Upper lobe of left lung (tissue), 6 donors: Measurements from ENCODE around the gene PRR3. TPM values are rescaled to one million over a fixed set of nuclear protein-coding genes. Genes with fewer than 3 reads are reported as not detected.

Experiments used
- ATAC-seq, 2 donors: fragments of 200-7000 bp; cut with Tn5 transposase; one replicate each; pipeline ENCODE4 v1.9.1; 2022; ENCODE audit warnings: mild to moderate bottlenecking in 2 of 2, moderate library complexity in 2 of 2; ENCODE audit not compliant: low FRiP score in 2 of 2
- DNase-seq, 2 donors: peaks; one replicate each; pipeline ENCODE4 v3.0.0-alpha.2; 2019 to 2020
- H3K27ac ChIP-seq, 4 donors: fragments of 200-600 bp; sonication (generic); one replicate each; pipeline ENCODE4 v1.5.1; 2016 to 2019
- H3K27me3 ChIP-seq, 4 donors: fragments of 200-600 bp; sonication (generic); one replicate each; pipeline ENCODE4 v1.5.1; 2017 to 2019
- H3K36me3 ChIP-seq, 4 donors: fragments of 200-600 bp; sonication (generic); one replicate each; pipeline ENCODE4 v1.5.1; 2016 to 2019
- H3K4me1 ChIP-seq, 4 donors: fragments of 200-600 bp; sonication (generic); one replicate each; pipeline ENCODE4 v1.5.1; 2018 to 2019
- H3K4me3 ChIP-seq, 4 donors: fragments of 200-600 bp; sonication (generic); one replicate each; pipeline ENCODE4 v1.5.1; 2017 to 2019; ENCODE audit warnings: mild to moderate bottlenecking in 2 of 4, moderate library complexity in 1 of 4
- H3K9me3 ChIP-seq, 4 donors: fragments of 200-600 bp; sonication (generic); one replicate each; pipeline ENCODE4 v1.5.1; 2018 to 2019
- EP300 ChIP-seq, 4 donors: sonication (generic); formaldehyde crosslinking; IDR thresholded peaks; one replicate each; pipeline ENCODE4 v1.5.1; 2017; ENCODE audit warnings: antibody characterized with exemption in 4 of 4, control low read depth in 2 of 4
- POLR2A ChIP-seq, 4 donors: fragments of 450-650 bp; IDR thresholded peaks; one replicate each; pipeline ENCODE4 v1.5.1; 2016 to 2017; ENCODE audit warnings: antibody characterized with exemption in 4 of 4, mild to moderate bottlenecking in 2 of 4
- POLR2AphosphoS5 ChIP-seq, 2 donors: sonication (generic); formaldehyde crosslinking; IDR thresholded peaks; one replicate each; pipeline ENCODE4 v1.5.1; 2017; ENCODE audit warnings: antibody characterized with exemption in 2 of 2
- WGBS, 2 donors: methylation state at CpG; one replicate each; pipeline ENCODE4 v1.1.5; 2017 to 2018; 5-methylcytosine and 5-hydroxymethylcytosine counted together
- total RNA-seq, 6 donors: library from RNA; depleted of rRNA in 4 of 6; stranded (reverse); fragments of >200 nt in 4 of 6; gene quantifications; one replicate each; pipeline versions ENCODE4 v1.1.0 to v1.2.1, GENCODE V29; 2016 to 2021
- TF ChIP-seq, protein P1 (sequence below), 6 experiments: fragments of 450-650 bp in 4 of 6; fragments of 200-600 bp in 2 of 6; sonication (generic) in 2 of 6; IDR thresholded peaks; one replicate each; pipeline ENCODE4 v1.5.1; 2016 to 2019; ENCODE audit warnings: antibody characterized with exemption in 6 of 6
- donor health status: DM: no; HTN: no; CAD: no; lungs with moderate emphysema.
- donor health status: DM: no; HTN: yes; CAD: no; lungs with severe emphysema.

PRR3 gene
- total RNA-seq, 6 donors from 2014 or later = 6.0 to 13.6 (median 7.0) TPM

DNA sequence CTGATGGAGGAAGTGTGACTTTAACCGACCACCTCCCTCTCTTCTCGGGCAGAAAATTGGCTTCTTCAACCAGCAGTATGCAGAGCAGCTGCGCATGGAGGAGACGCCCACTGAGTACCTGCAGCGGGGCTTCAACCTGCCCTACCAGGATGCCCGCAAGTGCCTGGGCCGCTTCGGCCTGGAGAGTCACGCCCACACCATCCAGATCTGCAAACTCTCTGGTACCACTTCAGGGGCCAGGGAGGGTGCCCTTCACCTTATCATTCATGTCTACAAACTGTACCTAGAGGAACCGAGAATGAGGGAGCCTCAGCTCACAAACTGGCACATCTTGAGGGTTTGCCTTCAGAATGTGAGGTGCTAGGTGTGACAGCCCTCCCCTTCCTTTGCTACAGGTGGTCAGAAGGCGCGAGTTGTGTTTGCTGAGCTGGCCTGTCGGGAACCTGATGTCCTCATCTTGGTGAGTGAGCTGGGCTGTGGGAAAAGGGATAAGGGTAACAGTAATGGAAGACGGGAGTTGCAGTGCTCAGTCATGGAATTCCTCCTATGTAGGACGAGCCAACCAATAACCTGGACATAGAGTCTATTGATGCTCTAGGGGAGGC, 32.8 kb downstream of the PRR3 start:
- H3K4me1 ChIP-seq = peaks cover 0 to 33% (median 16%) of the 10 kb centered on the region in 4 donors
- H3K9me3 ChIP-seq = no peaks in the 10 kb centered on the region
- H3K4me3 ChIP-seq = no peak overlapping the region
- TF ChIP-seq POLR2A (IDR thresholded peaks at IDR 0.05) (no peak), EP300 (IDR thresholded peaks at IDR 0.05) (no peak), POLR2AphosphoS5 (IDR thresholded peaks at IDR 0.05) (no peak)
- TF ChIP-seq, protein P1, sequence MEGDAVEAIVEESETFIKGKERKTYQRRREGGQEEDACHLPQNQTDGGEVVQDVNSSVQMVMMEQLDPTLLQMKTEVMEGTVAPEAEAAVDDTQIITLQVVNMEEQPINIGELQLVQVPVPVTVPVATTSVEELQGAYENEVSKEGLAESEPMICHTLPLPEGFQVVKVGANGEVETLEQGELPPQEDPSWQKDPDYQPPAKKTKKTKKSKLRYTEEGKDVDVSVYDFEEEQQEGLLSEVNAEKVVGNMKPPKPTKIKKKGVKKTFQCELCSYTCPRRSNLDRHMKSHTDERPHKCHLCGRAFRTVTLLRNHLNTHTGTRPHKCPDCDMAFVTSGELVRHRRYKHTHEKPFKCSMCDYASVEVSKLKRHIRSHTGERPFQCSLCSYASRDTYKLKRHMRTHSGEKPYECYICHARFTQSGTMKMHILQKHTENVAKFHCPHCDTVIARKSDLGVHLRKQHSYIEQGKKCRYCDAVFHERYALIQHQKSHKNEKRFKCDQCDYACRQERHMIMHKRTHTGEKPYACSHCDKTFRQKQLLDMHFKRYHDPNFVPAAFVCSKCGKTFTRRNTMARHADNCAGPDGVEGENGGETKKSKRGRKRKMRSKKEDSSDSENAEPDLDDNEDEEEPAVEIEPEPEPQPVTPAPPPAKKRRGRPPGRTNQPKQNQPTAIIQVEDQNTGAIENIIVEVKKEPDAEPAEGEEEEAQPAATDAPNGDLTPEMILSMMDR (IDR thresholded peaks at IDR 0.05) = no peak
- DNase-seq (peak in 1 of 2 donors; percentile 55), ATAC-seq (no peak)
- H3K27ac ChIP-seq = peak overlapping the region; percentile 39 to 73 (median 66)
- H3K36me3 ChIP-seq = peaks cover 33 to 93% (median 70%) of the 10 kb centered on the region in 4 donors
- 78 to 85% methylated on average over 9 to 15 of the region's 15 CpGs for WGBS, 2 donors
- no peaks in the 10 kb centered on the region for H3K27me3 ChIP-seq

DNA sequence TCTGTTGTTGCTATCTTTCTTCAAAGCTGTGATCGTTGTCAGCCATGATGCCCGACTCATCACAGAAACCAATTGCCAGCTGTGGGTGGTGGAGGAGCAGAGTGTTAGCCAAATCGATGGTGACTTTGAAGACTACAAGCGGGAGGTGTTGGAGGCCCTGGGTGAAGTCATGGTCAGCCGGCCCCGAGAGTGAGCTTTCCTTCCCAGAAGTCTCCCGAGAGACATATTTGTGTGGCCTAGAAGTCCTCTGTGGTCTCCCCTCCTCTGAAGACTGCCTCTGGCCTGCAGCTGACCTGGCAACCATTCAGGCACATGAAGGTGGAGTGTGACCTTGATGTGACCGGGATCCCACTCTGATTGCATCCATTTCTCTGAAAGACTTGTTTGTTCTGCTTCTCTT, 33.4 kb downstream of the PRR3 start:
- ATAC-seq (peak in 1 of 2 donors; percentile 32), DNase-seq (no peak)
- H3K27ac ChIP-seq = peak overlapping the region; percentile 39 to 73 (median 66)
- H3K36me3 ChIP-seq = peaks cover 26 to 92% (median 63%) of the 10 kb centered on the region in 4 donors
- H3K4me3 ChIP-seq = no peak overlapping the region
- WGBS, 2 donors = 77 to 89% methylated on average over 5 to 8 of the region's 8 CpGs
- TF ChIP-seq POLR2A (IDR thresholded peaks at IDR 0.05) (no peak), EP300 (IDR thresholded peaks at IDR 0.05) (no peak), POLR2AphosphoS5 (IDR thresholded peaks at IDR 0.05) (no peak)
- TF ChIP-seq, protein P1 (IDR thresholded peaks at IDR 0.05) = no peak
- no peaks in the 10 kb centered on the region for H3K9me3 ChIP-seq
- H3K27me3 ChIP-seq = no peaks in the 10 kb centered on the region
- peaks cover 0 to 33% (median 16%) of the 10 kb centered on the region in 4 donors for H3K4me1 ChIP-seq

DNA sequence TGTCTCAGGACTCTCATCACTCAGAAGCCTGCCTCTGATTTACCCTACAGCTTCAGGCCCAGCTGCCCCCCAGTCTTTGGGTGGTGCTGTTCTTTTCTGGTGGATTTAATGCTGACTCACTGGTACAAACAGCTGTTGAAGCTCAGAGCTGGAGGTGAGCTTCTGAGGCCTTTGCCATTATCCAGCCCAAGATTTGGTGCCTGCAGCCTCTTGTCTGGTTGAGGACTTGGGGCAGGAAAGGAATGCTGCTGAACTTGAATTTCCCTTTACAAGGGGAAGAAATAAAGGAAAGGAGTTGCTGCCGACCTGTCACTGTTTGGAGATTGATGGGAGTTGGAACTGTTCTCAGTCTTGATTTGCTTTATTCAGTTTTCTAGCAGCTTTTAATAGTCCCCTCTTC, 33.9 kb downstream of the PRR3 start:
- Histone ChIP-seq H3K36me3 (peaks cover 21 to 88% (median 58%) of the 10 kb centered on the region in 4 donors), H3K27ac (peak overlapping the region; percentile 39 to 73 (median 66)), H3K4me1 (peaks cover 0 to 33% (median 16%) of the 10 kb centered on the region in 4 donors), H3K9me3 (no peaks in the 10 kb centered on the region), H3K27me3 (no peaks in the 10 kb centered on the region), H3K4me3 (no peak overlapping the region)
- TF ChIP-seq POLR2AphosphoS5 (IDR thresholded peaks at IDR 0.05) = no peak
- no peak for TF ChIP-seq POLR2A (IDR thresholded peaks at IDR 0.05)
- no peak for TF ChIP-seq EP300 (IDR thresholded peaks at IDR 0.05)
- TF ChIP-seq, protein P1 (IDR thresholded peaks at IDR 0.05) = no peak
- WGBS, 2 donors = 39 to 44% methylated on average over 1 of the region's 1 CpG
- ATAC-seq = peak; percentile 61 to 79
- DNase-seq = peak in 1 of 2 donors; percentile 68

DNA sequence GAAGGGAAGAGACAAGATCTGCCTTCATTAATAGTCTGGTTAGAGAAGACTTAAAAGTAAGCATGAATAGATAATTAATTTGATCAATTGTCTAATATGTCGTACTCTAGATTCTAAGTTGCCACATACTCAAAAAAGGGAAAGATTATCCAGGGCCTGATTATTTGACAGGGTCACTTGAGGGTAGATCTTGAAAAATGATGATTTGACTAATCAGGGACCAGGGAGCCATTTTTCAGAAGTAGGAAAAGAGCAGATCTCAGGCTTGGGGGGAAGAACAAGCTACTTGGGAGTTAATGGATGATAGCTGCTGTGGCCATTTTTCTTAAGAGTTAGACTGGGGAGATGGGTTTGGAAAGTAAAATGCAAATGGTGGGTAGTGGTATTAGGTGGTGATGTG, 35.2 kb downstream of the PRR3 start:
- no peaks in the 10 kb centered on the region for H3K27me3 ChIP-seq
- peak overlapping the region; percentile 39 to 73 (median 66) for H3K27ac ChIP-seq
- peaks cover 0 to 33% (median 17%) of the 10 kb centered on the region in 4 donors for H3K4me1 ChIP-seq
- no peak for ATAC-seq
- DNase-seq = no peak
- H3K36me3 ChIP-seq = peaks cover 13 to 75% (median 46%) of the 10 kb centered on the region in 4 donors
- H3K4me3 ChIP-seq = no peak overlapping the region
- H3K9me3 ChIP-seq = no peaks in the 10 kb centered on the region
- 90 to 91% methylated on average over 1 of the region's 1 CpG for WGBS, 2 donors
- TF ChIP-seq, protein P1 (IDR thresholded peaks at IDR 0.05) = no peak
